ENCODE measurements around the gene PTPRG.

- TF ChIP-seq CTCF (IDR thresholded peaks at IDR 0.05 in 2 of 3, conservative IDR thresholded peaks at IDR 0.05 in 1 of 3; ENCODE audit: borderline replicate concordance in 1 of 3, insufficient read depth in 1 of 3, low read depth in 2 of 3, low read length in 2 of 3) (no peak), JUND (IDR thresholded peaks at IDR 0.05) (no peak), YY1 (IDR thresholded peaks at IDR 0.05; ENCODE audit: extremely low read depth, insufficient replicate concordance, low read depth, low read length) (no peak), REST (IDR thresholded peaks at IDR 0.05; ENCODE audit: low read depth) (no peak), RAD21 (IDR thresholded peaks at IDR 0.05; ENCODE audit: low read depth) (no peak), TCF7L2 (IDR thresholded peaks at IDR 0.05; ENCODE audit: borderline replicate concordance, extremely low read depth, insufficient read depth, insufficient read length) (no peak), ZFX (IDR thresholded peaks at IDR 0.05) (no peak), POLR2AphosphoS5 (IDR thresholded peaks at IDR 0.05; ENCODE audit: low read depth, low read length) (no peak)
Measured at GRCh38 chr3:61699622-61700021, 138.3 kb downstream of the PTPRG start.
